Kasumi-1 (cell line): ENCODE data around the gene PDLIM5.
"Not testable (repeated sequence)": the region's sequence is repeated elsewhere in the genome, so short reads cannot be mapped to it uniquely, and the experiment has no call there.

Source experiments
- DNase-seq, 2 experiments: peaks; one replicate each; lab custom pipeline; 2025; lab: John Stamatoyannopoulos, UW

The PDLIM5 gene

GRCh38 chr4:94495408-94495807 lies 43.7 kb downstream of the PDLIM5 start:
- DNase-seq: no peak

- DNase-seq: no peak
Observed at GRCh38 chr4:94497690-94498089, 45.9 kb downstream of the PDLIM5 start.

- DNase-seq: no peak
Observed at GRCh38 chr4:94498502-94498901, 46.8 kb downstream of the PDLIM5 start.

- no peak for DNase-seq
Observed at GRCh38 chr4:94500685-94501084, 48.9 kb downstream of the PDLIM5 start.

- no peak for DNase-seq
Observed at GRCh38 chr4:94504545-94504944, 52.8 kb downstream of the PDLIM5 start.

- DNase-seq: no peak
Observed at GRCh38 chr4:94506822-94507221, 55.1 kb downstream of the PDLIM5 start.

GRCh38 chr4:94507281-94507680 lies 55.5 kb downstream of the PDLIM5 start:
- DNase-seq: no peak

- no peak for DNase-seq
Observed at GRCh38 chr4:94507708-94508107, 56.0 kb downstream of the PDLIM5 start.

- no peak for DNase-seq
Observed at GRCh38 chr4:94508296-94508695, 56.6 kb downstream of the PDLIM5 start.

GRCh38 chr4:94508806-94509205 lies 57.1 kb downstream of the PDLIM5 start:
- DNase-seq: no peak

- no peak for DNase-seq
Observed at GRCh38 chr4:94511591-94511990, 59.8 kb downstream of the PDLIM5 start.

GRCh38 chr4:94513532-94513931 lies 61.8 kb downstream of the PDLIM5 start:
- DNase-seq: not testable (repeated sequence)

- no peak for DNase-seq
Observed at GRCh38 chr4:94515365-94515764, 63.6 kb downstream of the PDLIM5 start.

GRCh38 chr4:94516067-94516466 lies 64.3 kb downstream of the PDLIM5 start:
- DNase-seq: no peak

- no peak for DNase-seq
Observed at GRCh38 chr4:94516999-94517398, 65.3 kb downstream of the PDLIM5 start.

GRCh38 chr4:94517492-94517891 lies 65.8 kb downstream of the PDLIM5 start:
- DNase-seq: no peak

- peak; percentile 5 to 46 for DNase-seq
Observed at GRCh38 chr4:94519019-94519418, 67.3 kb downstream of the PDLIM5 start.

- DNase-seq: peak; percentile 9 to 19
Observed at GRCh38 chr4:94519925-94520789, 68.4 kb downstream of the PDLIM5 start.

GRCh38 chr4:94523033-94523580 lies 71.4 kb downstream of the PDLIM5 start:
- DNase-seq: no peak

GRCh38 chr4:94523617-94524016 lies 71.9 kb downstream of the PDLIM5 start:
- DNase-seq: no peak

GRCh38 chr4:94525993-94526728 lies 74.4 kb downstream of the PDLIM5 start:
- DNase-seq: no peak

- DNase-seq: no peak
Observed at GRCh38 chr4:94527556-94528233, 76.0 kb downstream of the PDLIM5 start.
